GM13976 (cell line): ENCODE data around the gene SLC35E4.

Source experiments
- DNase-seq: peaks from one replicate; pipeline ENCODE4 v3.0.0; 2012; ENCODE audit warnings: low spot score
- in situ Hi-C: fragments of 300-500 bp; cut with MboI; formaldehyde crosslinking; loops from one replicate; pipeline ENCODE4 v1.12.0; 2022; ENCODE audit warnings: low sequenced_read_pairs, mixed read lengths, inconsistent platforms; ENCODE audit not compliant: unreplicated experiment
- TF ChIP-seq, protein P1 (sequence below): IDR thresholded peaks from 2 replicates; pipeline ENCODE4 v1.5.1; 2012; ENCODE audit warnings: borderline replicate concordance, mild to moderate bottlenecking; ENCODE audit not compliant: insufficient read depth; ENCODE audit errors: extremely low read depth, missing control alignments, control extremely low read depth

Gene SLC35E4

DNA sequence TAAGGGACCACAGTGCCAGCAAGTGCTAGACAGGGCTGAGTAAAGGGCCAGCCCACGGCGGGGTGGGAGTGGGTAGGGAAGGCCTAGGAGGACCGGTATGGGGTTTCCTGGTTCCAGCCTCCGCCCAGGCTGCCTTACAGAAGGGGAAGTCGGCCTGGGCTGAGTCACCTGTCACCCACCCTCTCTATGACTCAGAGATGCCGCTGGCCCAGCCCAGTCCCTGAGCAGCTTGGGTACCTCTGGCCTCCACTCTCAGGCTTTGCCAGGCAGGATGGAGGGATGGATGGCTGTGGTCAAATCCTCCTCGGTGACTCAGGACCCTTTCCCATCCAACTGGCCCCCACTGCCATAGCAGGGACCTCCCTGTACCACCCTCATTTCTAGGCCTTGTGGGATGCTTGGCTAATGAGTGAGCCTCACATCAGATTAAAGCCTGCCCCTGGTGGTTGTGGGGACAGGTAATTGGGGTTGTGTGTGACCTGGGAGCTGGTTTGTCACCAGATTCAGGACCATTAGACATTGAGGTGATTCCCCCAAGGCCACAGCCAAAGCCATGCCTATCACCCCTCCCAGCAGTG, 13.9 kb downstream of the SLC35E4 start:
- DNase-seq = peak; percentile 82
- in situ Hi-C loops = loop anchor here (25.0 kb wide), 1 partner anchor 263 kb away; no protein-coding TSS in a partner anchor

DNA sequence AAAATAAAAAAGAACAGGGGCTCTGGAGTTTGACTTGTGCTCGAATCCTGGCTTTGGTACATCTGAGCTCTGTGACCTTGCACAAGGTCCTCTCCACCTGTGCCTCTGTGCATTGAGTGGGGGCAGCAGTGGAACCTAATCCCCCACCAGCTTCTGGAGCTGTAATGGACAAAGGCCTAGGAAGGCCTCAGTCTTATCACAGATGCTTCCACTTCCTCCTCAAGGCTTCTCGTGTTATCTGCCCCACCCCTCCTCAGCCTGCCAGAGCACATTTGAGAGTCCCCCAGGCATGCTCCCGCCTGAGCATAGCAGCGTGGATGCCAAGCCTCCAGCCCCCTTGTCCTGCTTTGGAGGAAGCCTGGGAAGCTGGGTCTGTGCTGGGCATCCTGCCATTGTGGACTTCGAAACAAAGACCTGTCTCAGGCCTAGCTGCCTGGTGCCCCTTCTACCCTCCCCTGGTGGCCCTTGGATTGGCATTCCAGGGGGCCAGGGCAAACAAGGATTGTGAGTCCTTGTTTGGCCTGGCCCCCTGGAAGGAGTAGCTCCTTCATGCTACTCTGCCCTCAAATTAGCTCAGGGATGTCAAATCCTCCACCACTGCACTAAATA, 15.0 kb downstream of the SLC35E4 start:
- TF ChIP-seq, protein P1, sequence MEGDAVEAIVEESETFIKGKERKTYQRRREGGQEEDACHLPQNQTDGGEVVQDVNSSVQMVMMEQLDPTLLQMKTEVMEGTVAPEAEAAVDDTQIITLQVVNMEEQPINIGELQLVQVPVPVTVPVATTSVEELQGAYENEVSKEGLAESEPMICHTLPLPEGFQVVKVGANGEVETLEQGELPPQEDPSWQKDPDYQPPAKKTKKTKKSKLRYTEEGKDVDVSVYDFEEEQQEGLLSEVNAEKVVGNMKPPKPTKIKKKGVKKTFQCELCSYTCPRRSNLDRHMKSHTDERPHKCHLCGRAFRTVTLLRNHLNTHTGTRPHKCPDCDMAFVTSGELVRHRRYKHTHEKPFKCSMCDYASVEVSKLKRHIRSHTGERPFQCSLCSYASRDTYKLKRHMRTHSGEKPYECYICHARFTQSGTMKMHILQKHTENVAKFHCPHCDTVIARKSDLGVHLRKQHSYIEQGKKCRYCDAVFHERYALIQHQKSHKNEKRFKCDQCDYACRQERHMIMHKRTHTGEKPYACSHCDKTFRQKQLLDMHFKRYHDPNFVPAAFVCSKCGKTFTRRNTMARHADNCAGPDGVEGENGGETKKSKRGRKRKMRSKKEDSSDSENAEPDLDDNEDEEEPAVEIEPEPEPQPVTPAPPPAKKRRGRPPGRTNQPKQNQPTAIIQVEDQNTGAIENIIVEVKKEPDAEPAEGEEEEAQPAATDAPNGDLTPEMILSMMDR = no peak
- in situ Hi-C loops = no loop called here
- no peak for DNase-seq

More for the DNA sequence above, 13.9 kb downstream of the SLC35E4 start:
- TF ChIP-seq, protein P1 = no peak

DNA sequence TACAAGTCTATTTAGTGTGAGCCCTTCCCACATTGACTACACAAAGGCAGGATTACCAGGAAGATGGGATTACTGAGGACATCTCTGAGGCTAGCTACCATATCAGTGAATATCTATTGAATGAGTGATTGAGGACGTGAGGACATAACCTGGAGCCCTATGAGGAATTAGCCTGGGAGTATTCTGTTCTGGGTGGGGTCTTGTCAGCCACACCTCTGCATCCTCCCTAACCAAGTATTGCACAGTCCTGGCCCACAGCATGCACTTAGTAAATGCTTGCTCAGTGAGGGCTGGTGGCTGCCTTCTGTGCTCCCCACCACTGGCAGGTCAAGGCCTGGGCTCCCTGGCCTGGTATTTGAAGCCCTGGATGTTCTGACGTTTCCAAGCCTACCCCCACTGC, 17.3 kb downstream of the SLC35E4 start:
- DNase-seq = no peak
- TF ChIP-seq, protein P1 = no peak
- in situ Hi-C loops = no loop called here

DNA sequence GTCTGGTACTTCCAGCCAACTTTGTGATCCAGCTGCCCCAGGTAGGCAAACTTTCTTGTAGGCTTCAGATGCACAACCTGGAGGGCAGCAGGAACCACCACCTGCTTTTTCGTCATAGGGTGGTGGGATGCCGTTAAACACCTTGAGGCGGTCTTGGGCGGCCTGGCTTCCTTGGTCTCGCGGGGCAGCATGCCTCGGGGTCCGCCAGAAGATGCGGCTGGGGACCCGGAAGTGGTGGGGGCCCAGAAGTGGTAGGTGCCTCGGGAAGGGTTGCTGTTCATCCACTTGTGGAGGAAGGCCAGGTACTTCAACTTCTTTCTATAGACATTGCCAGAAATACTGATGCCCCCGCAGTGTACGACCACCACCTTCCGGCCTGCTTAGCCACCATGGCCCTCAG, 18.8 kb downstream of the SLC35E4 start:
- in situ Hi-C loops = no loop called here
- DNase-seq = no peak
- TF ChIP-seq, protein P1 = no peak

DNA sequence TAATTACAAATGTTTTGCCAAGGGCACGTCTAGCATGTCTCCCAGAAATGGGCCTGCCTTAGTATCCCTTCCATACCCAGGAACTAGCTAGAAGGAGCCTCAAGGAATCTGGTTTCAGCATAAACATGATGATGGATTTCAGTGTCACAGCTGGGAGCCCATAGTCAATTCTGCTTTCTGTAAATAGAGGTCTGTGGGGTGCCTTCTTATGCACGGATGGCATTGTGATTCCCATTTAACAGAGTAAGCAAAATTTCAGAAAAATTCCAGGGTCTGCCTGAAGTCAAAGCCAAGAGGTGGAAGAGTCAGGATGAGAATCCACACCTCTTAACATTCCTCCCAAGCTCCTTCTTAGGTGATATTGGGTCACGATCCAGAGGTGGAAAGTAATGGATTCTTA, 20.0 kb downstream of the SLC35E4 start:
- TF ChIP-seq, protein P1 = no peak
- in situ Hi-C loops = no loop called here
- DNase-seq = no peak

DNA sequence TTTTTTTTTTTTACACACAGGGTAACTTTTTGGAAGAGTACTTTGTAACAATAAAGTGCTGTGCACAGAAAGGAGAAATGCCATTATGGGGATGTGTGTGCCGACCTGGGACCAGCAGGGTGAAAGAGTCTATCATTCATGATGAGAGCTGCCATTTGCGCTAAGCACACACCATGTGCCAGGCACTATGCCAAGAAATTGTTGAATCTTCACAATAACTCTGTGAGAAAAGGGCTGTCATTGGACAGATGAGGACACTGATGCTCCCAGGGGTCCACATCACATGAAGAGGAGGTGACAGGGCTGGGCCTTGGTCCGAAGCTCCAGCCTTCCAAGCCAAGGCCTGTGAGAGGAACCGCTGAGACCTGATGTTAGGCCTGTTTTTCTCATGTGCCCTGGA, 26.5 kb downstream of the SLC35E4 start:
- DNase-seq = no peak
- TF ChIP-seq, protein P1 = no peak
- in situ Hi-C loops = no loop called here
